Measurements from ENCODE around the gene HTR7.

Gene HTR7

GRCh38 chr10:90732581-90732980 lies 125.3 kb downstream of the HTR7 start:
- DNase-seq, result no peak

GRCh38 chr10:90723416-90724068 lies 134.3 kb downstream of the HTR7 start:
- peak in 3 of 6 experiments; percentile 16 to 32 (median 18) for DNase-seq

GRCh38 chr10:90722832-90723231 lies 135.0 kb downstream of the HTR7 start:
- DNase-seq, result no peak

GRCh38 chr10:90718182-90718581 lies 139.7 kb downstream of the HTR7 start:
- no peak for DNase-seq

- DNase-seq, result no peak
These were observed 145.3 kb downstream of the HTR7 start for GRCh38 chr10:90712529-90712928.

GRCh38 chr10:90709727-90710126 lies 148.1 kb downstream of the HTR7 start:
- DNase-seq, result no peak

GRCh38 chr10:90707657-90708056 lies 150.2 kb downstream of the HTR7 start:
- DNase-seq, result no peak

- DNase-seq, result no peak
These were observed 156.4 kb downstream of the HTR7 start for GRCh38 chr10:90701428-90701827.

- no peak for DNase-seq
These were observed 161.7 kb downstream of the HTR7 start for GRCh38 chr10:90695915-90696676.

Data from stimulated activated naive CD4-positive, alpha-beta T cell (primary cell).